HuH-7 (cell line): Measurements from ENCODE around the gene MARF1.
"Not testable (repeated sequence)": the region's sequence is repeated elsewhere in the genome, so short reads cannot be mapped to it uniquely, and the experiment has no call there.

Source experiments
- DNase-seq: peaks from one replicate; pipeline ENCODE4 v3.0.0; 2011; ENCODE audit warnings: low spot score

Gene MARF1

DNA sequence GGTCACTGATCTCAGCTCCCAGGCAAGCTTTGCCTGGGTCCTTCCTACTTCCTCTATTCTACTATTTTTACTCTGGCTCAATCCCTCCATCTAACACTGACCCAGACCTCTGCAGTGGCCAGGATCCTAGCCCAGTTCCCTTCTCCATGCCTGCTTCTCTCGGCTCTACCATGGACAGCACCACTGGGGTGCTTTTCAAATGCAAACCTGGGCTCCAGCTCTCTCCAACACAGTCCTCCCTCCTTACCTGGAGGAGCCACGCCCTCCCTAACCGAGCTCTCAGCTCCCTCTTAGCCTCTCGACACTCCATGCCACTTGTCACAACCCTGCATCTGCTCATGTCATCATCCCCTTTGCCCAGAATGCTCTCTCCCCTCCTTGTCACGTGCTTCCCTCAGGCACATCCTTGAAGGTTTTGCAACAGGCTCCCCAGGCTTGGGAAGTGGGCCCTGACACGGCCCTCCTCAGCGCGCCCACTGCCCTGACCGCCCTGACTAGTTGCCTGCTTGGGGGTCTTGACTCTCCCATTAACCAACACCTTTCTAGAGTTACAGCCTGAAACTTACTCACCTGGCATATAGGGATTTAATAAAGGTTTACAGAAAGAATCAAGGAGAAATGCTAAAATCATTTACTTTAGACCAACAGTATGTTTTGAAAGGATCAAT lies 41.6 kb downstream of the MARF1 start:
- no peak for DNase-seq

DNA sequence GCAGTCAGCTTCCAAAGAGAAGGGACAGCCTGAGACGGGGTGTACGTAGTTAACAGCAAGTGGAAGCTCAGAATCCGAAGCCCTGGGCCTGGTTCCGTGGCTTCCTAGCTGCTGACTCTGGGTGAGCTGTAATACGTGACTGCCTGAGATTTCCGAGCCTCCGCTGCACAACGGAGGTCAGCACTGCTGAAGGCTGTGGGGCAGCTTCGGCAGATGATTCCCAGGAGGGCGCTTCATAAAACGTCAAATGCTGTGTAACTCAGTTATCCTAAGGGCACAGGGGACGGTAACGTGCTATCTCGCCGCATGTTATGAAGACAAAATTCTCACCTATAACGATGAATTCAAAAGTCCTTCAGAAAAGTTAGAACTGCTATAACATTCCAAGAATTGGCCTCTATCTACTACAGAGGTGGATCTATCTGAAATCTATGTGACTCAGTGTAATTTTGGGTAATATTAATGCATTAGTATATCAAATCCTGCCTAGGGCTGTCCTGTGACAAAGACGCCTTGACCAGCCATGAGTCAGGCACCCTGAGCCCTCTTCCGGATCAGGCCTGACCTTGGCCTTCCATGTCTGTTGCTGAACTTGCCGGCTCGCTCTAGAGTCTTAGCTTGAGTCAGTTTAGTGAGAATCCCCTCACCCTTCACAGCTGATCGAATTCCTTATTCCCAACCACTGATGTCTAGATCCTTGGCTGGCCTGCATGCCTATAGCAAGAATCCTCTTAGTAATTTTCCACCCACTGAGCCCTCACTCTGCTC lies 43.5 kb downstream of the MARF1 start:
- no peak for DNase-seq

DNA sequence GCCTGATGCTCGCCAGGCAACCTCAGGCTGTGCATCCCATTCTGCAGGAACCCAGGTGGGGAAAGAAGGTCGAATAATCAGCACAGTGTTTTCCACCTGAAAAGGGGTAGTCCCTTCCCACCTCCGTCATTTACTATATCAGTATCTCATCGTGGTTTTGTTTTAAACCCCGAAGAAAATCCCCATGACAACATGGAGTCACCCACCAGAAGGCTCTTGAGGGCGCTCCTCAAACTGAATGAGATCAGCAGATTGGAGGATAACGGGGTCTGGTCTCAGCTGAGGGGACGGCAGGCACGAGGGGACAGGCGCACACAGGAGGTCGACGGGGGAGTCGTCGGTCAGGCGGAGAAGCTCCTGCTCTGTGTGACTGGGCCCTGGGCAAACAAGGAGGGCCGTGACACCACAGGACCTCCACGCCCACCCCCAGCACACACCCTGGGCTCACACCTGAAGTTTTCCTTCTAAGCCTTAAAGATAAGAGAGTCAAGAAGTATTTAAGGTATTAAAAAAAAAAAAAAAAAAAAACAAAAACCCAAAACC lies 44.2 kb downstream of the MARF1 start:
- DNase-seq, result no peak

DNA sequence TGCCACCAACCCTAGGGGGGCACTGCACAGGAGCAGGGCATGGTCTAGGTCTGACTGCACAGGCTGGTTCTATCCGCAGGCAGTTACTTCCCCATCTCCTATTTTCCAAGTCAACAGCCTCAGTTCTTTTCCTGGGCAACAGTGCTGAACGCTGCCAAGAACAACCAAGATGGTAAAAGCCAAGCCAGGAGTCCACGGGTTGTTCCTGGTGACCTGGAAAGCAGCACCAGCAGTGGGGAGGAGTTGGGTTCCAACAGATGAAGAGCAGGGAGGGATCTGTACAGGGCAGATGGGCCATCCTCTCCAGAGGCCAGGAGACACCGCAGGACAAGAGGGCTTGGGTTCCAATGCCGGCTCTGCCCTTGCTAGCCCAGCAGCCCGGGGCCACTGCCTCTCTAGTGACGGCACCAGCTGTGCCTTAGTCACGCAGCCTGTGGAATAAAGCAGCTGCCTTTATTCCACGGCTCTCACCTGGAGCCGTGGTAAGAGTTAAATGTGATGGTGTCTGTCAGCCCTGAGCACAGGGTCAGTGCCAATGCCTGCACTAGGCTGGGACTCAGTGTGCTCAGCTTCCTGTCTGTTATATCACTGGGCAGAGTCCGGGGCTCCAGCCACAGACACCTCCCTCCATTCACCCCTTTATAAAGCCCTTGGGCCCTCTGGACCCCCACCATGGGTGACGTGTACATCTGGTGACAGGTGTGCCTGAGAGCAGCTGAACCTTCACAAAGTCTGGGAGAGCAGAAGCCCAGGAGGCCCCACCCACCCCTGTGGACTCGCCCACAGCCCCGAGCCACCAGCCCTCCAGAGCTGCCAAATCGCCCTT lies 44.9 kb downstream of the MARF1 start:
- no peak for DNase-seq

DNA sequence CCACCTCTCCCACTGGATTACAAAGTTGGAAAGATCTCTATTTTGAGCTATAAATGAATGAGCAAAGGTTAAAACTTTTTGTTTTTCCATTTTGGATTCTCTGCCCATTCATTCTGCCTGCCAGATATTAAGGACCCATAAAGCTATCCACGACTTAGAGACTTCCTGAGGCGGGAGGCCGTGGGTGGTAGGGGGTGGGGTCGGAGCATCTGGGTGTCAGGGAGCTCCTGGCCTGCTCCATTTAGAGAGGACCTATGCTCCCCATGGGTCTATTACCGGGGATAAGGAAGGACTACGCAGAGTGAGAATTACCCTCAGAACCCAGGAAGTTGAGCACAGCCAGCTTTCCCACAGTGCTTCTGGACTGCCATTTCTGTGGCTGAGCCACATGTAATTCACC lies 45.8 kb downstream of the MARF1 start:
- no peak for DNase-seq

DNA sequence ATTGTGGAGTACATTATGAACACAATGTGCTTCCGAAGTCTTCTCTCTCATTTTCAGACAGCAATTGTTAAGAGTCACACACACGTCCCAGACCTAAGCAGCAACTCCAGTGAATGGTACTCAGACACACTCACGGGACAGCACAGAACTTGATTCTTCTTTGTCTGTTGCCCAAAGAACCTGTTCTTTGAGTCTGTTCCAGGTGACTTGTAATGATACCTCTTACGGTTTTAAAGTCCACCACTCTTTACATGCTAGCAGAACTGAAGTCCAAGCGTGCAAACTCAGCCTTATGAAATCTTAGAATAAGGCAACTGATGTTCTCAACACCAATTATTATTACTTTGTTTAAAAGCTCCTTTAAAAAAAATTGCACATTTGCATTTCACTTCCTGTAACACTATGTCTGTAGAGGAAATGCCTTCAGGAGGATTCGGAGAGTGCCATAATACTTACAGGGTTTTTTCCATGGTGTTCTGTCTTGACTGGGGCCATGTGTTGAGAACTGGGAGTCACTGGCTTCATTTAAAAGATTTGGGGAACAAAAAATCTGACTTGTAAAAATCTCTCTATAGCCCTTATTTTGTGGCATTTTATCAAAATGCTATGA lies 48.1 kb downstream of the MARF1 start:
- no peak for DNase-seq

DNA sequence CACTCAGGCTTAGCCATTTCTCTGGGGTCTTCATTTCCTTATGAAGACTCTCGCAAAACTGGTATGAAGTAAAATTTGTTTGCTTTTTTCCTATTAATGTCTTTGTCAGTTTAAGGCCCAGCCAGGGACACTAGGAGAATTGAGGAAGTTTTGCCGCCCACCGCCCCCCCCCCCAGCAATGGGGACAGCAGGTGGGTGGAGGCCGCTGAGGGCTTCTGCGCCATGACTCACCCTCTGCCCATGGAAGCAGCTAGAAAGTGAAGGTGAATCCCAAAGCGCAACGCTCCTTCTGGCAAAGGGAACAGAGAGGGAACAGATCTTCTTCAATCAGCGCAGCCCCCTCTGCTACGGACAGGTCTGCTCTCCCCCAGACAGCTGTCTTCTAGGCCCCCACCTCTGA lies 49.7 kb downstream of the MARF1 start:
- no peak for DNase-seq

DNA sequence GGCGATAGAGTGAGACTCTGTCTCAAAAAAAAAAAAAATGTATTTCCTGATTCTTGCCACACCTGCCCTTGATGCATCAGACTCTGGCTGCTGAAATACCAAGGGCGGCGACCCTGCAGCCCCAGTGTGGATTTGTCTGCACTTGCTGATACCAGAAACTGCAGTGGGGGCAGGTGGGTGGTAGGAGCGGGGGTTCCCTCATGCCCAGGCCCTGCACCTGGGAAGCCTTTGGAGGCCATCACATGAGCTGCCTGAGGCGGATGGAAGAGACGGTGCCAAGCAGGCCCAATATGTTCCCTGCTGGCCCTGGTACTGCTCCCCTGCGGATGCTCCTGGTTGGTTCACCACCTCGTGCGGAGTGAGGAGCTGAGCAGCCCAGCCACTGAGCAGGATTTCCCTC lies 50.6 kb downstream of the MARF1 start:
- no peak for DNase-seq

DNA sequence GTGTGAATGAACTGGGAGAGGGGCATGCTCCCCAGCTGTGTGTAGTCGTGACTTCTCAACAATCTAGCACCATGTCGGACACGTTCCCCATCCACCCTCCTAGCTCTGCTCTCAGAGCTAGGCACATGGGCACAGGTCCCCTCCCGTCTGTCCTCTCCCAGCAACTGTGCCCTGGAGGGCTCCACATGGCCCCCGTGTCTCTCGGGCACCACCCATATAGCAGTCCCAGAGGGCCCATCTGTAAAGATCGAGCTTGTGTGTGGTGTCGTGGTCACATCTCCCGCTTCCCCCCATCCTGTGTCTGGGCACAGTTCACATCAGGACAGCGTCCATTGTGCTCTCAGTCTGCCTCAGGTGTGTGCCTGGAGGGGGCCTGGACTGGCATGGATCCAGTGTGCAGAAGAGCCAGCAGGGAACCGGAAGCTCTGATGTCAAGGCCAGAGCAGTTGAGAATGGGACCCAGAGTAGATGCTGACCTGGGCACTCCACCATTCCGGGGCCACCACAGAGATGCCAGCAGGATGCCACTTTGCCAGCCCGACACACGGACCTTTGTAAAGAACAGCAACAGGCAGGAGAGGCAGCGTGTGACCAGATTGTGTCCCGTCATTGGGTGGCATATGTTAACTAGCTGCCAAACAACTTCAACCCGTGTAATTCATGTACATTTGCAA lies 55.7 kb downstream of the MARF1 start:
- DNase-seq, result no peak

DNA sequence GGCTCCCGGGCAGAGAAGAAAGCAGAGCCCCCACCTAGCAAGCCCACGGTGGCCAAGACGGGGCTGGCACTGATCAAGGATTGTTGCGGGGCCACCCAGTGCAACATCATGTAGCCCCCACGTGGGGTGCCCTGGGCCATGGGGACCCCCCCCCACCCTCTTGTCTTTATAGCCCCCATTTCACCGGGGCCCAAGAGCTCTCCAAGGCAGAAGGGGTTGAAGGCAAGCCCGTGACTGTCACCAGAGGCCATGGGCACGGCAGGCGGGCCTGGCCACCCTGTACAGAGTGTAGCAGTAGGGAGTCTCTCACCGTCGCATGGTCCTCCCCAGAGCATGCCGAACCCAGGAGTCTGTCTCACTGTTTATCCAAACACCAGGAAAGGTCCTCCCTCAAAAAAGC lies 56.2 kb downstream of the MARF1 start:
- no peak for DNase-seq

DNA sequence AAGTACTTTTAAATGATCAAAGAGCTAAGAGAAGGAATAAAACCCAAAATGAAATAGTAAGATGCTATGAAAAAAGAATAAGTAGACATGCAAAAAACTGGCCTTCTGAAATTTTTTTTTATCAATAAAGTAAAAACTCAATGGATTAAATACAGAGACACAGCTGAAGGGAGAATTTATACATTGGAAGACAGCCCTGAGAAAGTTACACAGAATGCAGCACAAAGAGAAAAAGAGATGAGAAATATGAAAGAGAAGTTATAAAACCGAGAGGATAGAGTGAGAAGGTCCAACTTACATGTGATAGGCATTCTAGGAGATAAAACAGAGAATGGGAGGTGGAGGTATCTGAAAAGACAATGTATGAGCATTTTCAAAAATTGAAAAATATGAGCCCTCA lies 57.0 kb downstream of the MARF1 start:
- no peak for DNase-seq

DNA sequence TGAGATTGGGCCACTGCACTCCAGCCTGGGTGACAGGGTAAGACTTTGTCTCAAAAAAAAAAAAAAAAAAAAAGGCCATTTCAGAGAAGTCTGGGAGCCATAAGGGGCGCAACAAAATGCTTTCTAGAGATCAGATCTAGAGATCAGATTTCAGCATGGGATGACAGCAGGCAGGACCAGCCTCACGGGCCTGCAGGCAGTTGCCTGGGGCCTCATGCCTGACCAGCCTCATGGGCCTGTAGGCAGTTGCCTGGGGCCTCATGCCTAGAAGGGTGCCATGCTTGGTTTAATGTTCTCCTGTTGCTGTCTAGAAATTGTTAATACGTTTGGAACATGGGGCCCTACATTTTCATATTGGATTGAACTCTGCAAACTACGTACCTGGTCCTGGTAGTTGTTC lies 59.4 kb downstream of the MARF1 start:
- DNase-seq, result no peak

DNA sequence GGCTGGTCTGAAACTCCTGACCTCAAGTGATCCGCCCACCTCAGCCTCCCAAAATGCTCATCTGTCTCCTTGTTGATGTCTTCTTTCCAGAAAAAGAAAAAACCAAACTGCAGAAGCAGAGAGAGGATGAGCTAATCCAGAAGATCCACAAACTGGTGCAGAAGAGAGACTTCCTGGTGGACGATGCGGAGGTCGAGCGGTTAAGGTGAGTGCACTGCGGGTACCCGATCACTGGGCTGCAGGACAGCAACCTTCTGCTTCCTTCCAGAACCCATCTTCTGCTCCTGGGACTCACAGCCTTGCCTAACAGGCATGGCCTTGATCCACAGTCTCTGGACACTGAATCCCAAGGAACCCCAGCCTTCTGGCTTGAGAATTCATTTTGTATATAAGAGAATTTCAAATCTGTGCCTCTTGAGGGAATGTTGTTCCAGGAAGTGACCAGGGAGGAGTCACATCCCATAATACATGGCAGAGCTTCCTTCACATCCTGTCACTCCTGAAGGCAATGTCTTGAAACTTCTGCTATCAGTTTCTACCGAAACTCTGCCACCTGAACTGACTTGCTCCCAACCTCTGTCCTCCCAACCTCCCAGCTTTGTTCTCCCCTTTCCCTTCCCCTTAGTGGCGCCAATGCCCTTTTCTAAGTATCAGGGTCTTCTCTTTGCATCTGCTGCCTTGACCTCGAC lies 61.7 kb downstream of the MARF1 start:
- DNase-seq, result no peak

DNA sequence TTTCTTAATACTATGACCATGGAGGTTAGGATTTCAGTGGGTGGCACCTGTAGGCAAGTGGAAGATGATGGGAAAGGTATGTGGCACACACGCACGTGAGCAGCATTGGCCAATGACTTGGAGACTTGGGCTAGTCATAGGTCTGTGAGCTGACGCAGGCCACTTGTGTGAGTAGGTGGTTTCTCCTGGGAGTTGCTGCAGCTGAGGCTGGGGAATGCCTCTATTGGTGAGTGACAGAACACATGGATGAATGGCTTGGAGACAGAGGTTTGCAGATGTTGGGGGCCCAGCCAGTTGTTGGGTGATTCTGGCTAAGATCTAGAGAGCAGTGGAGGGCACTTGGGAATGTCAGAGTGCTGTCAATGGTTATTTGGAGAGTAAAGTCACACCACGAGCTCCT lies 64.1 kb downstream of the MARF1 start:
- DNase-seq, result no peak

DNA sequence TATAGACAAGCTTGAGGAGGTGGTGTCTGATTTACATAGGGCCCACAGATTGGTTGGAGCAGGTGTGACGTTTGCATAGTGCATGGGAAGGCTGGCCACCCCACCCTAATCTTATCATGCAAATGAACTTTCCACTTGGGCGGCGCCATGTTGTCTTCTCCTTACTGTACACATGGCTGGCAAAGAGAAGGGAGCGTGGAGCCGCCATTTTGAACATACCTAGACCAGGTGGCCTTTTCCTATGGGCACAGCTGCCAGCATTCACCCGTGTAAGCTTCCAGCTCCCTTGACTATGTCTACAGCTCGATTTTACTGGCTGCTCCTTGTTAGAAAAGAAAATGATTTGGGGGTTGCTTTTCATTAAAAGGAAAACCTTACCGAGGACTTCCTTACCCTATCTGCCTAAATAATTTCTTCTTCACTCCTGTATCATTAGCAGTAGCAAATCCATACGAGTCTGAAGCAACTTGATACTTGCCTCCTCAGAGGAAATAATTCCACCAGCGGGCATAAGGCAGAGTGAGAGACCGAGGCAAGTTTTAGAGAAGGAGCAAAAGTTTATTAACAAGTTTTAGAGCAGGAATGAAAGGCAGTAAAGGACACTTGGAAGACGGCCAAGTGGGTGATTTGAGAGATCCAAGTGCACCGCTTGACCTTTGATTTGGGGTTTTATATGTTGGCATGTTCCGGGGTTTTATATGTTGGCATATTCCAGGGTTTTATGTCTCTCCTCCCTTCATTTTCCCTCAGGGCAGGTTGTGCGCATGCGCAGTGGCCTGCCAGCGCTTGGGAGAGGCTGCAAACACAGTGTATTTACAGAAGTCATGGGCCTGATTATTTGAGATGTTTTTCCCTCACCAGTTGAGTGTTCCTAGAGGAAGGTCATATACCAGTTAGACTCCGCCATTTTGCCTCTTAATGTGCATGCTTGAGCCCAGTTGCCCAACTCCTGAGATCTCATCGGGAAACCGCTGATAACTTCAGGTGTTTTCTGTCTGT lies 65.7 kb downstream of the MARF1 start:
- no peak for DNase-seq

DNA sequence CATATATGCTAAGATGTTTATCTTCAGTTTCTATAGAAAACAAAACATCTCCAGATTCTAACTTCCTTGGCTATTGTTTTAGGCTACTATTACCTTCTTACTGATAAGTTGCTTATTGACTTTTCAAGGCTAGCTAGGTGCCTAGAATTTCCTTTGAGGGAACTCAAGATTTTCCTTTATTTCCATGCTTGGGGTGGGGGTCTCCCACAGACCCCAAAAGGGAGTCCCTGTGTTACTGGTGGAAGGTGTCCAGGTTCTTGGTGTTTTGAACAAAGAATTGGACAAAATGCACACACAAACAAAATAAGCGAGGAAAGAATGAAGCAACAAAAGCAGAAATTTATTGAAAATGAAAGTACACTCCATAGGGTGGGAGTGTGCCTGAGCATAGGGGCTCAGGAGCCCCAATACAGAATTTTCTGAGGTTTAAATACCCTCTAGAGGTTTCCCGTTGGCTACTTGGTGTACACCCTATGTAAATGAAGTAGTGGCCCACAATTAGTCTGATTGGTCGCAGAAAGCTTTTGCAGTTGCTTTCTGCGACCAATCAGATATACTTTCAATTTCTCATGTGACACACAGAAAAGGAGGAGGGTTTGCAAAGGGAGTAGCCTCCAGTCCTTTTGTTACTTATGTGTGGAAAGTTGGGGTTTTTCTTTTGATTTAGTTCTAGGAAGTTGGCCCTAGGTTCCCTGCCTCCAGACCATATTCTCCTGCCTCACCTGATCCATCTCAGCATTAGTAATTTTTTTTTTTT lies 67.5 kb downstream of the MARF1 start:
- no peak for DNase-seq

DNA sequence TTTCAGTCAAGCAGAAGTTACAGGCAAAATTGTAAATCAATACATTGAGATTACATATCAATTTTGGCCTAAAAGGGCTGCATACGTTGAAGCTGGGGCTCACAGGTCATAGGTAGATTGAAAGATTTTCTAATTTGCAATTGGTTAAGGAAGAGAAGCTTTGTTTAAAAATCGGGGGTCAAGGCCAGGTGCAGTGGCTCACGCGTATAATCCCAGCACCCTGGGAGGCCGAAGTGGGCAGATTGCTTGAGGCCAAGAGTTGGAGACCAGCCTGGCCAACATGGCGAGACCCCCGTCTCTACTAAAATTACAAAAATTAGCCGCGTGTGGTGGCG lies 68.4 kb downstream of the MARF1 start:
- DNase-seq, result no peak

DNA sequence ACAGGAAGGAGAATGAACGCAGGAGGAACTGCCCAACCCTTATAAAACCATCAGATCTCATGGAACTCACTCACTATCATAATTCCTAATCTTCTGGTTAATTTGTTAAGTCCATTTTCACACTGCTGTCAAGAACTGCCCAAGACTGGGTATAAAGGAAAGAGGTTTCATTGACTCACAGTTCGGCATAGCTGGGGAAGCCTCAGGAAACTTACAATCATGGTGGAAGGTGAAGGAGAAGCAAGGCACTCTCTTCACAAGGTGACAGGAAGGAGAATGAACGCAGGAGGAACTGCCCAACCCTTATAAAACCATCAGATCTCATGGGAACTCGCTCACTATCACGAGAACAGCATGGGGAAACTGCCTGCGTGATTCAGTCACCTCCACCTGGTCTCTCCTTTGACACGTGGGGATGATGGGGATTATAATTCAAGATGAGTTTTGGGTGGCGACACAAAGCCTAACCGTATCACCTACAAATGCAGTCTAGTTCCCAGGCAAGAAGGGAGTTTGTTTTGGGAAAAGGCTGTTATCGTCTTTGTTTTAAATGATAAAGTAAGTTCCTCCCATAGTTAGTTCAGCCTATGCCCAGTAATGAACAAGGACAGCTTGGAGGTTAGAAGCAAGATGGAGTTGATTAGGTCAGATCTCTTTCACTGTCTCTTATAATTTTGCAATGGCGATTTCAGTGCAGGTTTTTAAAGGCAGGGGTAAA lies 68.9 kb downstream of the MARF1 start:
- not testable (repeated sequence) for DNase-seq
